ENCODE data around the gene PRKAG2.
"Not testable (repeated sequence)": the region's sequence is repeated elsewhere in the genome, so short reads cannot be mapped to it uniquely, and the experiment has no call there.

The PRKAG2 gene

DNA sequence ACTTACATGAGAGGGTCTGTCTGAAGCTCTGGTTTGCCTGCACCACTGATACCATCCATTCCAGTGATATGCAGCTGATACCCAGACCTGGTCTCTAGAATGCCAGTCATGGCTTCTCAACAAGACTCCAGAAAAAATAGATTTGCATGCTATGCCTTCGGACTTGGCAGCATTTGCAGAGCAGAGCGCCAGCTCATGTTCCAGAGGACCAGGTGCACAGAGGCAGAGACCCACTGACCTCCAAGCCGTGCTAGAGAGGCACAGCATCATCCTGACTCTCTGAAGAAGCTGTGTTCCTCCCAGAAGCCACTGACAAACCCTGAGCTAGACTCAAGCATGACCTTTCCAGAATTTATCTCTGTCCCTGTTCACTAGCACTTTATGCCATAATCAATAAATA, 6.9 kb upstream of the PRKAG2 start:
- no peak for DNase-seq

- no peak for DNase-seq
These were observed 5.8 kb upstream of the PRKAG2 start for GRCh38 chr7:151882734-151883133.

- DNase-seq = no peak
These were observed 3.8 kb upstream of the PRKAG2 start for GRCh38 chr7:151880688-151881087.

DNA sequence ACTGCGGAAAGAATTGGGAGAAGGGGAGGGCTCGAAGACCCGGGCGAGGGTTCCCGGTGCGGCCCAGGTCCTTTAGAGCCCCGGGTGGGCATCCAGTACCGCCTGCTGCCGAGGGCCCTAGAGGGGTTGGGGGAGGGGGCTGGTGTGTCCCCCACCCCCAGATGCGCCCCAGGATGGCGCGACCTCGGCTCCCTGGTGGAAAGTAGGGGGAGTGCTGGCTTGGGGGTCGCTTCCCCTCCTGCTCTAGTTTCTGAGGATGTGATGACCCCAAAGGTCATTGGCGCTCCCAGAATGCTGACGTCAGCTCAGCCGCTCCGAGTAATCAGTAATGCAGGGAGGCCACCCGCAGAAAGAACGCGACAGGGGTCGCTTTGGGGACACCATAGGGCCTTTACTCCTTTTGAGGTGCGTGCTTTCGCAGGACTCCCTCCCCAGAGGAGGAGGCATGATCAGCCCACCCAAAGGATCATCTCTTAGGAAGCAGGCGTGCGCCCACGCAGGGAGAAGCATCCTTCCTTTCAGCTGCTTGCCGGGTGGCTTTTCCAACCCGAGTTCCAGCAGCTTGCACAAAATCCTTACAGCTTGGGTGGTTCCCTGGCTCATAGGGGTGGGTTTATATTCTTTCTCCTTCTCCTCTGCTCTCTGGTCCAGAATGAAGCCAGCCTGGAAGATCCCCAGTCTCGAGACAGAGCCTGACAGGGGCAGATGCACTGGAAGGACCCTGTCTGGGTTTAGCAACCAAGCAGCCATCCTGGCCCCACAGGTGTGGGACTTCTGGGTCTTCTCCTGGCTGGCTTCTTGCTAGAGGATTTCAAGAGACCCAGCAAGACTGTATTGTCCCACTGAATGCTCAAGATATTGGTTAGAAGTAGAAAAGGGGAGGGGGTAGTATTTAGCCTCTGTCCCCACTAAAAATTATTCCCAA, 1.3 kb upstream of the PRKAG2 start:
- no peak for DNase-seq

DNA sequence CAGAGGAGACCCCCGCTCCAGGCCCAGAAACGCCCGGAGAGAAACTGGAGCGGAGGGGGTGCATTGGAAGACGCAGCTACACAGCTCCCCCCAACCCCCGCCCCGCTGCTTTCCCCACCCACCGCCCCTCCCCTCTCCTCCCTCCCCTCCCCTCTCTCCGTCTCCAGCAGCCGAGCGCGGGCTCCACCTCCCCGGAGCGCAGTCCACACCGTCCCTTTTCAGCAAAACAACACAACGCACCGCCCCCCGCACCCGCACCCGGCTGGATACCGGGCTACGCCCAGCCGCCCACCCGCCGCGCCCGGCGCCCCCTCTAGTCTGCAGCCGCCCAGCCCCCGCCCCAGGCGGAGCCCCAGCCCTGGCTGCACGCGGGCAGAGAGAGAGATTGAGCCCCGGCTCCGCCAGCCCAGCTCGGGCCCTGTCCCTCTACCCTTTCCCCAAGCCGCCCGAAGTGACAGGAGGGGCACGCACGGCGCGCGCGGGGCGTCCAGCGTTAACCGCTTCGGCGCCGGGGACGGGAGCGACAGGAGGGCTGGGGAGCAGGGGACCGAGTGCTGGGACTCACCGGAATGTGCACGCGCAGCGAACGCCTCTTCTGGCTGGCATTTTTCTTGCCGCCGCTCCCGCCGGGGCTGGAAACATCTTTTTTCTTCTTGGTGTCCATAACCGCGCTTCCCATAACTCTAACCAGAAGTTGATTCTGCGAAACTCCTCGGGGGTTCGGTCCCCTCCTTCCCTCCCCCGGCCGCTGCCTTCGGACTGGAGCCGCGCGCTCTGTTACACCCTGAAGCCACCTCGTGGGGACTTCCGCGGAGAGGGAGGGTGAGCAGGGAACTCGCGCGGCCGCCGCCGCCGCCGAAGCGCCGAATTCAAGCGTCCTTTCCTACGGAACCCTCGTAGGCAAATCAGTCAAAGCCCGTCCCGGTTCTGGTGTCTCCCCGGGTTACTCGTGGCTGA, 695 bp downstream of the PRKAG2 start:
- peak; percentile 63 for DNase-seq

DNA sequence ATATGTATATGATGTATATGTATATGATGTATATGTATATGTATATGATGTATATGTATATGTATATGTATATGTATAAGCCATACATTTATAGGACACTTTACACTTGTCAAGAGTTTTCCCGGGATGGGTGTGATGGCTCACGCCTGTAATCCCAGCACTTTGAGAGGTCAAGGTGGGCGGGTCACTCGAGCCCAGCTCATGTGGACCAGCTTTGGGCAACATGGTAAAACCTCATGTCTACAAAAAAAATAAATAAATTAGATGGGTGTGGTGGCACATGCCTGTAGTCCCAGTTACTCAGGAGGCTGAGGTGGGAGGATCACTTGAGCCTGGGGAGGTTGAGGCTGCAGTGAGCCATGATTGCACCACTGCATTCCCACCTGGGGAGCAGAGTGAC, 2.4 kb downstream of the PRKAG2 start:
- not testable (repeated sequence) for DNase-seq

GRCh38 chr7:151873402-151873965, 3.4 kb downstream of the PRKAG2 start:
- DNase-seq = no peak

- DNase-seq = no peak
These were observed 4.1 kb downstream of the PRKAG2 start for GRCh38 chr7:151872531-151873401.

DNA sequence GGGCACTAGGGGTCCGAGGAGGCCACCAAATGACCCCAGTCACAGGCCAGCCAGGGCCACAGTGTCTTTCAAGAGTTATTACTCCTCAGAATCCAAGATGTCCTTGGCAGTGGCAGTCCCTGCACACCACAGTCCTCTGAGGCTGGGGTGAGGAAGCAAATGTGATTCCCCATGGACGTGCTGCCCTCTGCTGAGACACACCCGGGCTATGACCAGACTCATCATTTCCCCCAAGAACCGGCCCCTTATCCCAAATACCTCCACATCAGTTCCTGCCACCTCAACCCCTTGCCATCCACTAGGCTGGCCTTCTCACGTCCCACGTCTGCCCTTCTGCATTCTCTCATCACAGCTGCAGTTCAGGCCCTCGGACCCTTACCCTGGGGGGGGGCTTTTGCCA, 5.0 kb downstream of the PRKAG2 start:
- DNase-seq = peak; percentile 46

- no peak for DNase-seq
These were observed 5.7 kb downstream of the PRKAG2 start for GRCh38 chr7:151871189-151871735.

GRCh38 chr7:151869968-151870918, 6.7 kb downstream of the PRKAG2 start:
- no peak for DNase-seq

DNA sequence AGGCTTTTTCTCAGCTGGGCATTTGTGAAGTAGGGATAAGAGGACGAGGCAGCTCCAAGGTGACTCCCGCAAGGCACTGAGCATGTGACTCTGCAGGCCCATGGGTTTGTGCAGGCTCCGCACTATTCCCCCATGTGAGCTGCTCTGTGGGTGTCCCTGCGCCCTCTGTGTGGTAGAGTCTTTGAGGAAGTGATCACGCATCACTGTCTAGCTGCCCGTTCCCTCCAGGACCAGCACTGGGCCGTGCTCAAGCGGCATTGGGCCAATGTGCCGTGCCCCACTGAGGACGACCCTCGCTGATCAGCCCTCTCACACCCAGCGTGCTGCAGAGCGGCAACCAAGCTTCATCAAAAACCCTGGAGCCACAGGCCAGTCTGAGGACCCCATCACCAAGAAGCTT, 7.5 kb downstream of the PRKAG2 start:
- no peak for DNase-seq

- no peak for DNase-seq
These were observed 7.8 kb downstream of the PRKAG2 start for GRCh38 chr7:151869109-151869428.

DNA sequence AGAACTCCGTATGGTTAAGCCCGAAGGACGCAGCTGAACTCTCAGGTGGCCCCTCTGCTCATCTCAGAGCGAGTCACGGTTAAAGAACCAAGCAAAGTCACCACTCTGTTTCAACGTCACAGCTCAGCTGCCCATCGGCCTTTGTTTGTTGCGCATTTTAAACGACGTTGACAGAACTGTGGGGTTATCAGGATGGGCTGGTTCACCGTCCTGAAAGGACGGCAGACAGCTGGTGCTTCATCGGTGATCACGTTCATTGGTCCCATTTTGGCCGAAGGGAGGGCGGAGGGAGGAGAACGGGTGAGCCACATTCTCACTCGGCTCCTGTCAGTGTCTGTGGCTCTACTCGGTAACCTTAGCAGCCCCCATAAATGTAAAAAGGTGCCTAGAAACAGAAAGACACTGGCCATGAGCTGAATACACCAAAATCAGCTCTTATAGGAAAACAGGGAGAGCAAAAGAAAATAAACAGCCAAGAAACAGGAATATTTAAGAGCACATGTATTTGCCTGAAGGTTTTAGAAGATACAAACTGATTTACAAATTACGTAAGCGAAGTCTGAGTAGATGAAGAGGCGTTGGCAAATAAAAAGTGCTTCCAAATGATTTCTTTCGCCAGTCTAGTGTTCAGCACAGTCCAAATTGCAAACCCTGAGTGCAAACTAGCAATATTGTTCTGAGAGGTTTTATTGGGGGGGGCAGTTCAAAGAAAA, 8.4 kb downstream of the PRKAG2 start:
- DNase-seq = no peak

DNA sequence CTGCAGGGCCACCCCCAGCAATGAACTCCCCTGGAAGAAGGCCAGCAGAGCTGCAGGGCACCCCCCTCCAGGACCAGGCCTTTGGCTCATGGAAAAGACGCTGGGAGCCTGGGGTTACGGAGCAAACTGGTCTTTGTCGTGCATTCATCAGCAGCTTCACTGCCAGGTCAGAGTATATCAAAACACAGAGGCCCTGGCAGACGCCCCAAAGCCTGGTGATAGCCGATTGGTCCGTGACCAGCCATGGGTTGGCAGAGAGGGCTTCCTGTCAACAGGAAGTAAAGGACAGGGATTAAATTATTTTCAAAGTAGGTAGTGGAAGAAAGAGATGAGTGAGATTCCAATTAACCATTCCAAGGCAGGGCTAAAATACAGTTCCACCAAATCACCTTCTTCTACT, 9.0 kb downstream of the PRKAG2 start:
- DNase-seq = no peak

DNA sequence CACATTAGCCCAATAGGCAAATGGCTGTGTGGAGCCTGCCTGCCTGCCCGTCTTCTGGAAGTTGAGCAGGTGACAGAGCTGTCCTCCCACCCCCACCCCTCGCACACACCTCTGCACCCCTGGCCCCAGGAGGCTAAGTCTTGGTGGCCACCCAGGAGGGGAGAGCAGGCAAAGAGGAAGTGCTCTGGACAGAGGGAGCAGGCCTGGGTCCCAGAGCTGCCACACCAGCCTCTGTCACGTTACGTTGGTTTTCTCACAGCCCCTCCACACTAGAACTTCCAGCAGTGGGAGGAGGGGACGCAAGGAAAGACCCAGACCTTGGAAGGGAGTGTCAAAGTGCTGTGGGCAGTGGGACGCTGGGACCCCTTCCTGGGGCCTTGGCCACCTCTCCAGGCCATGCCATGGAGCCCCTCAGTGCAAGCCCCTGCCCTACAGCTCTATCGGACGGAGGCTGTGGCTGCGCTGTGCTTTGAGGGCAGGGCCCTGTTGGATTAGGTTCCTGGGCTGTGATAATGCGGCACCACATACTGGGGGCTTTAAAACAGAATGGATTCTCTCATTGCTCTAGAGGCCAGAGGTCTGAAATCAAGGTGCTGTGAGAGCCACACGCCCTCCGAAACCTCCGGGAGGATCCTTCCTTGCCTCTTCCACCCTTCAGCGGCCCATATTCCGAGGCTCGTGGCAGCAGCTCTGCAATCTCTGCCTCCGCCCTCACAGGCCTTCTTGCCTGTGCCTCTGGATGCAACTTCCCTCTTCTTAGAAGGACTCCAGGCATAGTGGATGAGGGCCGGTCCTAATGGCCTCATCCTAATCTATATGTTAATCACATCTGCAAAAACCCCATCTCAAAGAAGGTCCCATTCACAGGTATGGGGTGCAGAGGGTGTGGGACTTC, 9.9 kb downstream of the PRKAG2 start:
- DNase-seq = no peak

DNA sequence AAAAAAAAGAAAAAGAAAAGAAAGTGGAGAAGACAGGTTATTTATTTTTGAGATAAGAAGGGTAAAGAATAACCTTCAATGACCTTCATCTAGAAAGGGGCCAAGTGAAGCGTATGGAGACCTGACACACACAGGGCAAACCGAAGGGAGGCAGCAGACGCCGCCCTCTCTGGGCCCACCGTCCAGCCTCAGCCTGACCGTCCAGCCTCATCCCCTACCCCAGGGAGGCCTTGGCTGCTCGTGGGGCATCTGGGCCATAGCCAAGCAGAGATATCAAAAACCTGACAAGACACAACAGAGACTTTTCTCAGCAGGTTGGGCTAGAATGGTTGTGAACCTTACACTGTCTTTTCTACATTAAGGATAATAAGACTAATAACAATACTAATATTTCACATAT, 10.9 kb downstream of the PRKAG2 start:
- DNase-seq = no peak

DNA sequence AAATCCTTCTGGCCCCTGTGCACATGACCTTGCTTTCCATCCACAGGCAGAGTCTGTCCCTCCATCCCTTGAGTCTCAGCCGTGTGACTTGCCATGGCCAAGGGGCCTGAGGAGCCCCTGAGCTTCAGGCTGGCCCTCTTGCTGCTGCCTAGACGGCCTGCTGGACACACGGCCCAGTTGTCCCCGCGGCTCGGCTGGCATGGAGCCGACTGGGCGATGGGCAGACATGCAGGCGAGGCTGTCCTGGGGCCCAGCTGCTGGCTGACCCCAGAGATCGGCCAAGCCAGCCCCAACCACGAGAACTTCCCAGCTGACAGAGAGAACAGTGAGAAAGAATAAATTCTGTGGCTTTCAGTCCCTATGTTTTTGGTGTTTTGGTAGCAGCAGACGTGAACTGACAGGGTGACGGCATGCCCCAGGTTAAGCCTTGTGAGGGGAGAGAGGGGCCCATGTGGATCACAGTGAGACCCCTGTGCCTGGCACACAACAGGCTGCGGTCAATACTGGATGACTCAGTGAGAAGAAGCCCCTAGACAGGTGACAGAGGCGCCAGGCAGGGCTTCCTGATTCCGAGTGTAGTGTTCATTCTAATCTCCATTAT, 11.7 kb downstream of the PRKAG2 start:
- DNase-seq = no peak

DNA sequence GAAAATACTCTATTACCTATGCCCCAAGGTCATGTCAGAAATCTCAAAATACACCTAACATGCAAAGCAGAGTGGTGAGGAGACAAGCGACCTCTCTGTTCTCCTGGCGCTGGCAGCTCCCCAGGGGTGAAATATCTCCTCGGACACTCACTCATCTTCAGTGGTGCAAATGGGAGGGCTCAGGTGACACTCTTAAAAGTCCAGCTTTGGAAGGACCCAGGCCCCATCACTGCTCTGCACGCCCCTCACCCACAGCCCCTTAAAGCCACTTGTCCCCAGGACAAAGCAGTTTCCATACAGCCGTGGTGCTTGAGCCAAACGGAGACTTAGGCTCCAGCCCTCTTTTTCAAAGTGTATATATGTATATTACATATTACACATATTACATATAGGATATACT, 12.4 kb downstream of the PRKAG2 start:
- no peak for DNase-seq

Data from 8988T (cell line).